HepG2 (cell line): ENCODE results near the gene KLHL33. TPM values are rescaled to one million over a fixed set of nuclear protein-coding genes. Genes with fewer than 3 reads are reported as not detected.
A peak's percentile ranks its signal among the peaks of the same experiment; 100 is the strongest.

Experiments used
- ATAD3A ChIP-seq: sonication (generic); formaldehyde crosslinking; IDR thresholded peaks from 2 replicates; pipeline ENCODE4 v1.4.0; 2020; ENCODE audit warnings: missing genetic modification reagents
- FOXC1 ChIP-seq: sonication (generic); formaldehyde crosslinking; IDR thresholded peaks from 2 replicates; pipeline ENCODE4 v1.8.0; 2022; ENCODE audit warnings: mild to moderate bottlenecking, missing genetic modification reagents, borderline replicate concordance
- FOXM1 ChIP-seq: sonication (generic); formaldehyde crosslinking; IDR thresholded peaks from 2 replicates; pipeline ENCODE4 v1.5.0; 2020; ENCODE audit warnings: missing genetic modification reagents
- LCORL ChIP-seq, 2 experiments: fragments of 450-650 bp in 1 of 2; sonication (generic) in 1 of 2; formaldehyde crosslinking in 1 of 2; IDR thresholded peaks; 2 replicates each; pipeline versions ENCODE4 v1.5.0 to v1.6.1; 2017 to 2020; ENCODE audit warnings: antibody characterized with exemption in 1 of 2, missing genetic modification reagents in 1 of 2
- MAFF ChIP-seq: IDR thresholded peaks from 2 replicates; pipeline ENCODE4 v1.6.1; 2011; ENCODE audit warnings: low read depth, low read length, improper control_type of control experiment
- NFKBIZ ChIP-seq: IDR thresholded peaks from 2 replicates; pipeline ENCODE4 v1.6.1; 2018; ENCODE audit warnings: missing genetic modification reagents, missing compliant biosample characterization
- PTBP1 ChIP-seq: fragments of 200-400 bp; formaldehyde crosslinking; IDR thresholded peaks from 2 replicates; pipeline ENCODE4 v1.6.1; 2018; ENCODE audit warnings: low read length, low read depth; ENCODE audit not compliant: poor library complexity, severe bottlenecking
- SALL2 ChIP-seq: sonication (generic); formaldehyde crosslinking; IDR thresholded peaks from 2 replicates; pipeline ENCODE4 v1.8.1; 2023; ENCODE audit warnings: mild to moderate bottlenecking, missing genetic modification reagents, inconsistent platforms
- ZMYM4 ChIP-seq: sonication (generic); formaldehyde crosslinking; IDR thresholded peaks from 2 replicates; pipeline ENCODE4 v1.8.1; 2023; ENCODE audit warnings: mild to moderate bottlenecking, missing genetic modification reagents
- ZNF160 ChIP-seq: sonication (generic); formaldehyde crosslinking; IDR thresholded peaks from 2 replicates; pipeline ENCODE4 v1.8.0; 2022; ENCODE audit warnings: mild to moderate bottlenecking, inconsistent platforms, missing genetic modification reagents
- ZNF333 ChIP-seq: sonication (generic); formaldehyde crosslinking; IDR thresholded peaks from 2 replicates; pipeline ENCODE4 v1.4.0; 2020; ENCODE audit warnings: mild to moderate bottlenecking, missing genetic modification reagents, borderline replicate concordance
- ZNF468 ChIP-seq: sonication (generic); formaldehyde crosslinking; IDR thresholded peaks from 2 replicates; pipeline ENCODE4 v1.8.0; 2022; ENCODE audit warnings: mild to moderate bottlenecking, moderate library complexity, missing genetic modification reagents
- ZNF878 ChIP-seq: sonication (generic); formaldehyde crosslinking; IDR thresholded peaks from 2 replicates; pipeline ENCODE4 v1.8.1; 2023; ENCODE audit warnings: mild to moderate bottlenecking, missing genetic modification reagents, moderate library complexity
- ZSCAN12 ChIP-seq: sonication (generic); formaldehyde crosslinking; IDR thresholded peaks from 2 replicates; pipeline ENCODE4 v1.9.0; 2021; ENCODE audit warnings: mild to moderate bottlenecking, missing genetic modification reagents
- ZZZ3 ChIP-seq: sonication (generic); formaldehyde crosslinking; IDR thresholded peaks from 2 replicates; pipeline ENCODE4 v1.4.0; 2020; ENCODE audit warnings: missing genetic modification reagents, mild to moderate bottlenecking, borderline replicate concordance
- polyA plus RNA-seq, 8 experiments: library from polyadenylated mRNA; depleted of rRNA in 3 of 8; stranded (reverse) in 7 of 8; unstranded in 1 of 8; fragments of >200 nt; fragmentation: Illumina TruSeq in 4 of 8; extraction: Trizol in 4 of 8; gene quantifications; 2 replicates each; pipeline versions ENCODE4 v1.2.1 to v1.2.3, GENCODE V29; 2011 to 2016; ENCODE audit warnings: low read depth in 4 of 8, missing spikeins in 1 of 8, mixed read lengths in 1 of 8; ENCODE audit not compliant: insufficient read depth in 1 of 8
- total RNA-seq, 5 experiments: library from RNA; depleted of rRNA; stranded (reverse); fragments of >200 nt; fragmentation: Illumina TruSeq; extraction: Trizol; gene quantifications; 2 replicates each; pipeline ENCODE4 v1.2.3, GENCODE V29; 2016; ENCODE audit warnings: low read depth in 1 of 5
- TF ChIP-seq, protein P1 (sequence below): IDR thresholded peaks from 2 replicates; pipeline ENCODE4 v1.6.1; 2018; ENCODE audit warnings: missing genetic modification reagents
- TF ChIP-seq, protein P2 (sequence below): IDR thresholded peaks from 2 replicates; pipeline ENCODE4 v1.6.1; 2016; ENCODE audit warnings: missing compliant biosample characterization, missing genetic modification reagents, borderline replicate concordance
- TF ChIP-seq, protein P3 (sequence below), 2 experiments: fragments of 450-650 bp in 1 of 2; sonication (generic) in 1 of 2; formaldehyde crosslinking in 1 of 2; IDR thresholded peaks; 2 replicates each; pipeline versions ENCODE4 v1.6.1 to v1.8.0; 2016 to 2022; ENCODE audit warnings: antibody characterized with exemption in 1 of 2, mild to moderate bottlenecking in 1 of 2, missing genetic modification reagents in 1 of 2

The KLHL33 gene
- total and polyA plus RNA-seq, 2 of the 13 experiments (the other 11 are each of a cell fraction or from before 2014, with no cell fraction given), result not detected

DNA sequence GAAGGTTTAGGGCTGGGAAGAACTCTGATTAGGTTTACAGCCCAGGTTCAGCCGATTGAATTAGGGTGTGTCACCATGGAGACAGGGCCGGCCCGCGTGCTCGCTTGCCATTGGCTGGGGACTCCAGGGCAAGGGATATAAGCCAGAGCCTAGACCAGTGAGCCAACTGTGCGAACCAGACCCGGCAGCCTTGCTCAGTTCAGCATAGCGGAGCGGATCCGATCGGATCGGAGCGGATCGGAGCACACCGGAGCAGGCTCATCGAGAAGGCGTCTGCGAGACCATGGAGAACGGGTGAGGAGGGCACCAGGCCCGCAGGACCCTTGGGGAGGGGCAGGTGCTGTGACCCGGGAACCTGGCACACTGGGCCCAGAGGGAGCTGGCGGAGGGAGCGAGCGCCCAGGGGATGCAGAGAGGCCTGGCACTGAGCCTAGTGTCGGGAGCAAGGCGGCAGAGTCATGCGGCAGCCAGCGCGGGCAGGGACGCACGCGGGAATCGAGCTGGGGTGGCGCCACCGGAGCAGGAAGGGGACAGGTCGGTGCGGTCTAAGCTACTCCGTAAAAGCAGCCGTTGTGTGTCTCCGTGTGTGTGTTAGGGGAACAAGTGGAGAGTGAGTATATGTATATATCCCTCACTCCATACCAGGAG is 33.4 kb upstream of the KLHL33 start, which contains the start of gene PNP (continued):
- peak; percentile 83 for TF ChIP-seq PTBP1
- no peak for TF ChIP-seq ZSCAN12 (CRISPR knock-in tag)
- peak; percentile 84 for TF ChIP-seq ZNF160 (CRISPR knock-in tag)
- peak; percentile 83 for TF ChIP-seq NFKBIZ (CRISPR knock-in tag)
- TF ChIP-seq, protein P1, sequence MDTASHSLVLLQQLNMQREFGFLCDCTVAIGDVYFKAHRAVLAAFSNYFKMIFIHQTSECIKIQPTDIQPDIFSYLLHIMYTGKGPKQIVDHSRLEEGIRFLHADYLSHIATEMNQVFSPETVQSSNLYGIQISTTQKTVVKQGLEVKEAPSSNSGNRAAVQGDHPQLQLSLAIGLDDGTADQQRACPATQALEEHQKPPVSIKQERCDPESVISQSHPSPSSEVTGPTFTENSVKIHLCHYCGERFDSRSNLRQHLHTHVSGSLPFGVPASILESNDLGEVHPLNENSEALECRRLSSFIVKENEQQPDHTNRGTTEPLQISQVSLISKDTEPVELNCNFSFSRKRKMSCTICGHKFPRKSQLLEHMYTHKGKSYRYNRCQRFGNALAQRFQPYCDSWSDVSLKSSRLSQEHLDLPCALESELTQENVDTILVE (CRISPR knock-in tag), result no peak
- TF ChIP-seq, protein P2, sequence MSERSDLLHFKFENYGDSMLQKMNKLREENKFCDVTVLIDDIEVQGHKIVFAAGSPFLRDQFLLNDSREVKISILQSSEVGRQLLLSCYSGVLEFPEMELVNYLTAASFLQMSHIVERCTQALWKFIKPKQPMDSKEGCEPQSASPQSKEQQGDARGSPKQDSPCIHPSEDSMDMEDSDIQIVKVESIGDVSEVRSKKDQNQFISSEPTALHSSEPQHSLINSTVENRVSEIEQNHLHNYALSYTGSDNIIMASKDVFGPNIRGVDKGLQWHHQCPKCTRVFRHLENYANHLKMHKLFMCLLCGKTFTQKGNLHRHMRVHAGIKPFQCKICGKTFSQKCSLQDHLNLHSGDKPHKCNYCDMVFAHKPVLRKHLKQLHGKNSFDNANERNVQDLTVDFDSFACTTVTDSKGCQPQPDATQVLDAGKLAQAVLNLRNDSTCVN, result no peak; the same call in 1 of the 2 replicates
- TF ChIP-seq SALL2 (CRISPR knock-in tag), result peak; percentile 84; the same call in 1 of the 2 replicates
- TF ChIP-seq, protein P3, sequence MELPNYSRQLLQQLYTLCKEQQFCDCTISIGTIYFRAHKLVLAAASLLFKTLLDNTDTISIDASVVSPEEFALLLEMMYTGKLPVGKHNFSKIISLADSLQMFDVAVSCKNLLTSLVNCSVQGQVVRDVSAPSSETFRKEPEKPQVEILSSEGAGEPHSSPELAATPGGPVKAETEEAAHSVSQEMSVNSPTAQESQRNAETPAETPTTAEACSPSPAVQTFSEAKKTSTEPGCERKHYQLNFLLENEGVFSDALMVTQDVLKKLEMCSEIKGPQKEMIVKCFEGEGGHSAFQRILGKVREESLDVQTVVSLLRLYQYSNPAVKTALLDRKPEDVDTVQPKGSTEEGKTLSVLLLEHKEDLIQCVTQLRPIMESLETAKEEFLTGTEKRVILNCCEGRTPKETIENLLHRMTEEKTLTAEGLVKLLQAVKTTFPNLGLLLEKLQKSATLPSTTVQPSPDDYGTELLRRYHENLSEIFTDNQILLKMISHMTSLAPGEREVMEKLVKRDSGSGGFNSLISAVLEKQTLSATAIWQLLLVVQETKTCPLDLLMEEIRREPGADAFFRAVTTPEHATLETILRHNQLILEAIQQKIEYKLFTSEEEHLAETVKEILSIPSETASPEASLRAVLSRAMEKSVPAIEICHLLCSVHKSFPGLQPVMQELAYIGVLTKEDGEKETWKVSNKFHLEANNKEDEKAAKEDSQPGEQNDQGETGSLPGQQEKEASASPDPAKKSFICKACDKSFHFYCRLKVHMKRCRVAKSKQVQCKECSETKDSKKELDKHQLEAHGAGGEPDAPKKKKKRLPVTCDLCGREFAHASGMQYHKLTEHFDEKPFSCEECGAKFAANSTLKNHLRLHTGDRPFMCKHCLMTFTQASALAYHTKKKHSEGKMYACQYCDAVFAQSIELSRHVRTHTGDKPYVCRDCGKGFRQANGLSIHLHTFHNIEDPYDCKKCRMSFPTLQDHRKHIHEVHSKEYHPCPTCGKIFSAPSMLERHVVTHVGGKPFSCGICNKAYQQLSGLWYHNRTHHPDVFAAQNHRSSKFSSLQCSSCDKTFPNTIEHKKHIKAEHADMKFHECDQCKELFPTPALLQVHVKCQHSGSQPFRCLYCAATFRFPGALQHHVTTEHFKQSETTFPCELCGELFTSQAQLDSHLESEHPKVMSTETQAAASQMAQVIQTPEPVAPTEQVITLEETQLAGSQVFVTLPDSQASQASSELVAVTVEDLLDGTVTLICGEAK (IDR thresholded peaks at IDR 0.05), result no peak
- TF ChIP-seq, protein P3 (CRISPR knock-in tag; IDR thresholded peaks at IDR 0.05), result peak; percentile 41; the same call in 1 of the 2 replicates
- no peak for TF ChIP-seq LCORL (IDR thresholded peaks at IDR 0.05)
- peak; percentile 74 for TF ChIP-seq LCORL (CRISPR knock-in tag; IDR thresholded peaks at IDR 0.05)
- no peak for TF ChIP-seq ZNF878 (CRISPR knock-in tag)
- peak; percentile 87 for TF ChIP-seq FOXC1
- TF ChIP-seq ZMYM4 (CRISPR knock-in tag), result peak; percentile 84
- peak; percentile 16; the same call in 1 of the 2 replicates for TF ChIP-seq ATAD3A (CRISPR knock-in tag)
- no peak for TF ChIP-seq MAFF
- no peak for TF ChIP-seq ZNF468
- no peak for TF ChIP-seq FOXM1 (CRISPR knock-in tag)
- 0 out of 2 replicates have a peak, but pooled peaks have one; percentile 78 for TF ChIP-seq ZNF333
- peak; percentile 76; the same call in 1 of the 2 replicates for TF ChIP-seq ZZZ3 (CRISPR knock-in tag)
